Thymus (tissue), 14 donors: ENCODE data around the gene RPL36. TPM values are rescaled to one million over a fixed set of nuclear protein-coding genes. Genes with fewer than 3 reads are reported as not detected.
A peak's percentile ranks its signal among the peaks of the same experiment; 100 is the strongest.

Experiments
- DNase-seq, 9 donors: peaks; one replicate each; pipeline ENCODE4 v3.0.0-alpha.2; 2013; ENCODE audit warnings: low spot score in 9 of 9, low read depth in 6 of 9, missing footprints in 1 of 9
- H3K27ac ChIP-seq, 2 donors: one replicate each; pipeline ENCODE4 v1.5.1; 2013; ENCODE audit warnings: control low read depth in 1 of 2, low read depth in 1 of 2, low read length in 1 of 2, mild to moderate bottlenecking in 1 of 2, moderate library complexity in 1 of 2
- H3K27me3 ChIP-seq, 2 donors: one replicate each; pipeline ENCODE4 v1.5.1; 2013; ENCODE audit warnings: low read length in 1 of 2; ENCODE audit not compliant: control insufficient read depth in 2 of 2, insufficient read depth in 1 of 2
- H3K36me3 ChIP-seq, 2 donors: one replicate each; pipeline ENCODE4 v1.5.1; 2013; ENCODE audit warnings: low read length in 1 of 2, mild to moderate bottlenecking in 1 of 2, moderate library complexity in 1 of 2; ENCODE audit not compliant: control insufficient read depth in 2 of 2, insufficient read depth in 2 of 2
- H3K4me1 ChIP-seq, 2 donors: one replicate each; pipeline ENCODE4 v1.5.1; 2013; ENCODE audit warnings: low read length in 2 of 2; ENCODE audit not compliant: control insufficient read depth in 2 of 2, insufficient read depth in 2 of 2
- H3K4me3 ChIP-seq, 2 donors: one replicate each; pipeline ENCODE4 v1.5.1; 2013; ENCODE audit warnings: low read length in 2 of 2, control low read depth in 1 of 2, mild to moderate bottlenecking in 1 of 2
- H3K9me3 ChIP-seq, 2 donors: one replicate each; pipeline ENCODE4 v1.5.1; 2013; ENCODE audit warnings: low read length in 1 of 2, mild to moderate bottlenecking in 1 of 2; ENCODE audit not compliant: control insufficient read depth in 2 of 2, insufficient read depth in 1 of 2
- WGBS: extraction: QIAGEN DNeasy Blood & Tissue Kit; methylation state at CpG from one replicate; pipeline ENCODE4 v1.1.7; 2013; 5-methylcytosine and 5-hydroxymethylcytosine counted together
- long read RNA-seq, 10 donors: transcript quantifications; one replicate each; lab custom pipeline, GENCODE V29; 2026
- polyA plus RNA-seq: library from polyadenylated mRNA; stranded (reverse); fragments of 200-250 nt; gene quantifications from one replicate; pipeline ENCODE4 v1.2.3, GENCODE V29; 2013
- total RNA-seq: library from RNA; stranded (reverse); fragments of 120-200 nt; gene quantifications from one replicate; pipeline ENCODE4 v1.2.4, GENCODE V29; 2013
- donor health status: healthy.

RPL36 gene
- 1,127 TPM for total RNA-seq
- polyA plus RNA-seq = 1,924 TPM
- long read RNA-seq, donor 1, transcript RPL36-202 (3 exons, 556 nt) = minor isoform, 20 of 72 reads
- long read RNA-seq, donor 1, transcript RPL36-201 (4 exons, 707 nt) = major isoform, 50 of 72 reads
- long read RNA-seq, donor 1, partial matches to known transcripts = 0 of 72 reads
- long read RNA-seq, donor 1, other reads (novel, unspliced or antisense) = 0 of 72 reads
- long read RNA-seq, donor 2, transcript RPL36-201 (4 exons, 707 nt) = major isoform, 806 of 1,142 reads
- long read RNA-seq, donor 2, transcript RPL36-204 (3 exons, 452 nt) = minor isoform, 6 of 1,142 reads
- long read RNA-seq, donor 2, transcript RPL36-202 (3 exons, 556 nt) = minor isoform, 197 of 1,142 reads
- long read RNA-seq, donor 2, partial matches to known transcripts = 51 of 1,142 reads
- long read RNA-seq, donor 2, other reads (novel, unspliced or antisense) = 80 of 1,142 reads
- long read RNA-seq, donor 3, transcript RPL36-202 (3 exons, 556 nt) = minor isoform, 186 of 1,250 reads
- long read RNA-seq, donor 3, transcript RPL36-201 (4 exons, 707 nt) = major isoform, 980 of 1,250 reads
- long read RNA-seq, donor 3, transcript RPL36-208 (2 exons, 907 nt) = minor isoform, 5 of 1,250 reads
- long read RNA-seq, donor 3, transcript RPL36-204 (3 exons, 452 nt) = minor isoform, 6 of 1,250 reads
- long read RNA-seq, donor 3, partial matches to known transcripts = 31 of 1,250 reads
- long read RNA-seq, donor 3, other reads (novel, unspliced or antisense) = 42 of 1,250 reads
- long read RNA-seq, donor 4, transcript RPL36-201 (4 exons, 707 nt) = major isoform, 331 of 474 reads
- long read RNA-seq, donor 4, transcript RPL36-202 (3 exons, 556 nt) = minor isoform, 88 of 474 reads
- long read RNA-seq, donor 4, partial matches to known transcripts = 41 of 474 reads
- long read RNA-seq, donor 4, other reads (novel, unspliced or antisense) = 12 of 474 reads
- long read RNA-seq, donor 5, transcript RPL36-208 (2 exons, 907 nt) = minor isoform, 7 of 1,659 reads
- long read RNA-seq, donor 5, transcript RPL36-204 (3 exons, 452 nt) = minor isoform, 21 of 1,659 reads
- long read RNA-seq, donor 5, transcript RPL36-201 (4 exons, 707 nt) = major isoform, 1,310 of 1,659 reads
- long read RNA-seq, donor 5, transcript RPL36-202 (3 exons, 556 nt) = minor isoform, 210 of 1,659 reads
- long read RNA-seq, donor 5, partial matches to known transcripts = 61 of 1,659 reads
- long read RNA-seq, donor 5, other reads (novel, unspliced or antisense) = 50 of 1,659 reads
- long read RNA-seq, donor 6, transcript RPL36-208 (2 exons, 907 nt) = minor isoform, 5 of 763 reads
- long read RNA-seq, donor 6, transcript RPL36-202 (3 exons, 556 nt) = minor isoform, 161 of 763 reads
- long read RNA-seq, donor 6, transcript RPL36-201 (4 exons, 707 nt) = major isoform, 544 of 763 reads
- long read RNA-seq, donor 6, partial matches to known transcripts = 21 of 763 reads
- long read RNA-seq, donor 6, other reads (novel, unspliced or antisense) = 30 of 763 reads
- long read RNA-seq, donor 7, transcript RPL36-208 (2 exons, 907 nt) = minor isoform, 9 of 754 reads
- long read RNA-seq, donor 7, transcript RPL36-202 (3 exons, 556 nt) = minor isoform, 134 of 754 reads
- long read RNA-seq, donor 7, transcript RPL36-204 (3 exons, 452 nt) = minor isoform, 6 of 754 reads
- long read RNA-seq, donor 7, transcript RPL36-201 (4 exons, 707 nt) = major isoform, 535 of 754 reads
- long read RNA-seq, donor 7, partial matches to known transcripts = 42 of 754 reads
- long read RNA-seq, donor 7, other reads (novel, unspliced or antisense) = 28 of 754 reads
- long read RNA-seq, donor 8, transcript RPL36-202 (3 exons, 556 nt) = minor isoform, 40 of 296 reads
- long read RNA-seq, donor 8, transcript RPL36-201 (4 exons, 707 nt) = major isoform, 199 of 296 reads
- long read RNA-seq, donor 8, partial matches to known transcripts = 41 of 296 reads
- long read RNA-seq, donor 8, other reads (novel, unspliced or antisense) = 15 of 296 reads
- long read RNA-seq, donor 9, transcript RPL36-202 (3 exons, 556 nt) = minor isoform, 75 of 517 reads
- long read RNA-seq, donor 9, transcript RPL36-204 (3 exons, 452 nt) = minor isoform, 5 of 517 reads
- long read RNA-seq, donor 9, transcript RPL36-201 (4 exons, 707 nt) = major isoform, 412 of 517 reads
- long read RNA-seq, donor 9, partial matches to known transcripts = 5 of 517 reads
- long read RNA-seq, donor 9, other reads (novel, unspliced or antisense) = 19 of 517 reads
- long read RNA-seq, donor 10, transcript RPL36-204 (3 exons, 452 nt) = minor isoform, 6 of 526 reads
- long read RNA-seq, donor 10, transcript RPL36-202 (3 exons, 556 nt) = minor isoform, 64 of 526 reads
- long read RNA-seq, donor 10, transcript RPL36-201 (4 exons, 707 nt) = major isoform, 407 of 526 reads
- long read RNA-seq, donor 10, partial matches to known transcripts = 36 of 526 reads
- long read RNA-seq, donor 10, other reads (novel, unspliced or antisense) = 10 of 526 reads

DNA sequence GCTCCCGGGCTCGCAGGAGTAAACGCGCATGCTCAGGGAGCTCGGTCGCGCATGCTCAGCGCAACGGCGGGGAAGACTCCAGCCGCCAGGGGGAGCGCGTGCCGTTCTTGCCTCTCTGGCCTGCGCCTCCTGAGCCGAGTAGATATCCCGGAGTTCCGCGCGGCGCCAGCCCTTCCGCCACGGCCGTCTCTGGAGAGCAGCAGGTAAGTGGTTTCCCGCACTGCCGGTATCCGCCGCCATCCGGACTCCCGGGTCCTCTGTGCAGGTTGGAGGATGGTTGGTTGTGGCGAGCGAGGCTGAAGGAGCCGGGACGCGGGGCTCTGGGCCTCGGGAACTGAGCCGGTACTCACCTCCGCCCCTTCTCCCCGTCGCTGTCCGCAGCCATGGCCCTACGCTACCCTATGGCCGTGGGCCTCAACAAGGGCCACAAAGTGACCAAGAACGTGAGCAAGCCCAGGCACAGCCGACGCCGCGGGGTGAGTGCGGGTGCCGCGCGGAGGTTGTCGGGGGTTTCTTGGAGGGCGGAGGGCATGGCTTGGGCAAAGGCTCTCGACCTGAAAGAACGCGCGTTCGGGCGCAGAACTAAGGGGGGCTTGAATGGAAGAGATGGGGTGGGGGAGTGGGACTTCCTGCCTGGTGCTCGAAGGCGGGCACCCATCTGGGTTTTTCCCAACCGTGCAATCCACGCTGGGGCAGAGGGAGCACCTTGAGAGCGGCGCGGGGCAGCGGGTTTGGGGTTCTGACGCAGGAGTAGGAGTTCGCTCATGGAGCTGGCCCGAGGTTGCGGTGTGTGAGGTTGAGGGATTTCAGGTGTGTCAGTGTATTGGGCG lies at the start of gene RPL36:
Gene RPL36 (plus strand): TSS at position 171 of the 830 bp plus-strand sequence. CDS start 213 bp downstream, at position 384.
- under 1% methylated on average over 73 of the region's 73 CpGs for WGBS

DNA sequence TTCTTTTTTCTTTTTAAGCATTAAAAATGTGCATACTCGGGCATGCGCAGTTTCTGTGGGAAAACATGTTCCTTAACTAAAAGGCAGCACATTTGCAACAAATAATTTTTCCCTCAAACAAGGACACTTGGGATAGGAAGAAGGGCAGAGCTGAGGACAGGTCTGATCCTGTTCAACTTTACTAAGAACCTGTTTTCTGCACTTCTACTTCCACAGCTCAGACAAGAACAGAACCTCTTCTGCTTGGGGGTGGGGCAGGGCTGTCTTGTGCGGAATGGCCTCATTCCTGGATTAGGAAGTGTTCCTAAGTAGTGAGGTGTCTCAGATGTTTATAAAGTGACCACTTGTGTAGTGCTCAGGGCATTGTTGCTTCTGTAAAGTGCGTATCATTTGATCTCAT lies 48.9 kb upstream of the RPL36 start:
- no peak overlapping the region for H3K4me3 ChIP-seq
- H3K4me1 ChIP-seq = no peaks in the 10 kb centered on the region
- no peak for DNase-seq
- H3K36me3 ChIP-seq = peaks cover 46 to 68% of the 10 kb centered on the region in 2 donors
- no peak overlapping the region for H3K27ac ChIP-seq
- no peaks in the 10 kb centered on the region for H3K27me3 ChIP-seq
- WGBS = 96% methylated on average over 4 of the region's 4 CpGs
- H3K9me3 ChIP-seq = no peaks in the 10 kb centered on the region

More for the DNA sequence above, at the start of gene RPL36:
- Histone ChIP-seq H3K4me1 (peaks cover 18 to 36% of the 10 kb centered on the region in 2 donors), H3K27me3 (no peaks in the 10 kb centered on the region), H3K27ac (peak within 1 kb of the TSS; percentile 83 to 91), H3K36me3 (peaks cover 42% of the 10 kb centered on the region in 2 donors), H3K9me3 (peaks cover 0 to 5% of the 10 kb centered on the region in 2 donors), H3K4me3 (peak within 1 kb of the TSS; percentile 67 to 87)
- peak; percentile 90 to 99 (median 96) for DNase-seq

DNA sequence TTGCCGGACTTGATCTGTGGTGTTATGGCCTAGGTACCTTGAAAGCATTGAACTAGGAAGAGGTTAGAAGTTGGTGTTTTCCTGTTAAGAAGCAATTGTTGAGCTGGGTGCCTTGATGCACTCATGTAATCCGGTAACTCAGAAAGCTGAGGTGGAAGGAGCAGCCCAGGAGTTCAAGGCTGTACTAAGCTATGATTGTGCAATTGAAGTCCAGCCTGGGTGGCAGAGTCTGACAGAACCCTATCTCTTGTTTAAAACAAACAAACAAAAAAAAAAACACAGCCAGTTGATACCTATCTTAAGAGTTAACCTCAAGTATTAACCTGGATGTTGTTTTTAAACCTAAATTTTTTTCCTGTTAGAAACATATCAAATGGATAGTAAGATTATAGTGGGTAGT lies 47.9 kb upstream of the RPL36 start:
- Histone ChIP-seq H3K27me3 (no peaks in the 10 kb centered on the region), H3K36me3 (peaks cover 57 to 77% of the 10 kb centered on the region in 2 donors), H3K4me1 (no peaks in the 10 kb centered on the region), H3K27ac (no peak overlapping the region), H3K9me3 (no peaks in the 10 kb centered on the region), H3K4me3 (no peak overlapping the region)
- WGBS = 97% methylated on average over 2 of the region's 2 CpGs
- no peak for DNase-seq

DNA sequence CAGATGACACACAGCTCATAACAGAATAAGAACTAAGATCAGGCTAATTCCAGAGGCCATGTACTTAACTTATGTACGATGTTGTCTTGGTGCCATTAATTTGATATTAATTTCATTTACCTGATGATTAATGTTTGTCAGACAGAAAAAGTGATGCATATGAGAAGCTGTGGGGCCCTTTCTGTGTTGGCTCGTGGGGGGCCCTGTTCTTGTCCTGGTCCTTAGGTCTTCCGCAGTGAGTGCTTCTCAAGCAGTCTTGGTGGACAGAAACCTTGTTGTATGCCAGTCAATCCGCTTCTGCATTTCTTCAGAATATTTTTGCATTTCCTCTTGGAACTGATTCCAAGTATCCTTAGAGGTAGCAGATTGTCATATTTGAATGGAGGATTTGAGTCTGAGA lies 47.0 kb upstream of the RPL36 start:
- Histone ChIP-seq H3K4me1 (no peaks in the 10 kb centered on the region), H3K27me3 (no peaks in the 10 kb centered on the region), H3K36me3 (peaks cover 64 to 81% of the 10 kb centered on the region in 2 donors), H3K4me3 (no peak overlapping the region), H3K27ac (no peak overlapping the region), H3K9me3 (no peaks in the 10 kb centered on the region)
- DNase-seq = no peak
- 97% methylated on average over 4 of the region's 4 CpGs for WGBS

DNA sequence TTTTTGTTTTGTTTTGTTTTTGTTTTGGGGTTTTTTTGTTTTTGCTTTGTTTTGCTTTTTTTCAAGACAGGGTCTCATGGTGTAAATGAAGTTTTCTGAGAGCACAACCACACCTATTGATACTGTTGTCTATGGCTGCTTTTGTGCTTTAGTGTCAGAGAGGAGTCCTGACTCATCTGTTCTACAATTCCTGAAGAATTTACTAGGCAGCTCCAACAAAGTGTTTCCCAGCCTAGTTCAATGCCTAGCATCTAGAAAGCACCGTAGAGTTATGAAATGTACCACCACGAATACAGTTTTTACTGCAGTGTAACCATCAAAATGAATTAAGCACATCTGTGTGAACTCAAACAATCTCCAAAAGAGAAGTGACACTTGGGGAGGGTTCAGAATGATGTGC lies 46.1 kb upstream of the RPL36 start:
- H3K4me1 ChIP-seq = no peaks in the 10 kb centered on the region
- no peak for DNase-seq
- no peaks in the 10 kb centered on the region for H3K27me3 ChIP-seq
- no peaks in the 10 kb centered on the region for H3K9me3 ChIP-seq
- no peak overlapping the region for H3K4me3 ChIP-seq
- peaks cover 67 to 86% of the 10 kb centered on the region in 2 donors for H3K36me3 ChIP-seq
- H3K27ac ChIP-seq = no peak overlapping the region
- whole genome bisulfite sequencing = 99% methylated on average over 2 of the region's 2 CpGs

DNA sequence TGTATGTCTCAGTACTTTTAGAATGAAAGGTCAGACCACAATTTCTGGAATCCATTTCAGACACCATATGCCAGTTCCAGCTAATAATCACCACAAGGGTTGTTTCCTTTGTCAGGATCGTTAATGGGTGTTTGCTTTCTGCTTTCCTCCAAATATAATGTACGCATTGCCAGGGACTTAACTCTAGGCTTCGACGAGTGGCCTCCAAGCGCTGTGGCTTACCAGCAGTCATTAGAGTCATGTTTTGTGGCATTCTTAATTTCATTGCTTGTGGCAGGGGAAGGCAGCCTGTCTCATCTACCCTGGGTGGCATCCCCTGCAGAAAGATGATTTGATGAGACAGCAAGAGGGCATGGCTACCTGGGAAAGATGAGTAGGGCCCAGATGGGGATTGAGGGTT lies 44.7 kb upstream of the RPL36 start:
- Histone ChIP-seq H3K4me3 (no peak overlapping the region), H3K27ac (no peak overlapping the region), H3K27me3 (no peaks in the 10 kb centered on the region), H3K4me1 (no peaks in the 10 kb centered on the region), H3K36me3 (peaks cover 76 to 88% of the 10 kb centered on the region in 2 donors), H3K9me3 (no peaks in the 10 kb centered on the region)
- WGBS = 97% methylated on average over 5 of the region's 5 CpGs
- DNase-seq = no peak

DNA sequence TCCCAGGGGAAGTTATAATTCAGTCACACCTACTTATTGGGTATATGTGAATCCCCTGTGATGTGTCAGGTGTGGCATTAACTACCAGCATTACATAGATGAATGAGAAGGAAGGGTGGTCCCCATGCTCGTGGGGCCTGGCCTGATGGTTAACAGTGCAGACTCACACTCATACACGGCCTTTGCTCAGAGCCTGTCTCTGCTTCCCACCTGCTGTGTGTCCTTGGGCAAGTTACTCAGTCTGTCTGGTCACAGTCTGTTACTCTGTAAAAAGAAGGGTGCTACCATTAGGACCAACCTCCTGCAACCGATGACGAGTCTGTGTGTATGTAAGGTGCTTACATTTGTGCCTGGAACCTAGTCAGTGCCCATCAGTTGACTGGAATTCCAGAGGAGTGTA lies 43.4 kb upstream of the RPL36 start:
- Histone ChIP-seq H3K4me1 (no peaks in the 10 kb centered on the region), H3K4me3 (no peak overlapping the region), H3K9me3 (no peaks in the 10 kb centered on the region), H3K27ac (no peak overlapping the region), H3K27me3 (no peaks in the 10 kb centered on the region), H3K36me3 (peaks cover 77 to 90% of the 10 kb centered on the region in 2 donors)
- WGBS = over 99% methylated on average over 4 of the region's 4 CpGs
- no peak for DNase-seq
